GM18520 (cell line): ENCODE data around the gene POC1A.
"Not testable (repeated sequence)": the region's sequence is repeated elsewhere in the genome, so short reads cannot be mapped to it uniquely, and the experiment has no call there.

Experiments used
- ATAC-seq: cut with Tn5 transposase; IDR thresholded peaks from one replicate; pipeline ENCODE4 v1.9.1; 2021; ENCODE audit not compliant: unreplicated experiment

The POC1A gene

DNA sequence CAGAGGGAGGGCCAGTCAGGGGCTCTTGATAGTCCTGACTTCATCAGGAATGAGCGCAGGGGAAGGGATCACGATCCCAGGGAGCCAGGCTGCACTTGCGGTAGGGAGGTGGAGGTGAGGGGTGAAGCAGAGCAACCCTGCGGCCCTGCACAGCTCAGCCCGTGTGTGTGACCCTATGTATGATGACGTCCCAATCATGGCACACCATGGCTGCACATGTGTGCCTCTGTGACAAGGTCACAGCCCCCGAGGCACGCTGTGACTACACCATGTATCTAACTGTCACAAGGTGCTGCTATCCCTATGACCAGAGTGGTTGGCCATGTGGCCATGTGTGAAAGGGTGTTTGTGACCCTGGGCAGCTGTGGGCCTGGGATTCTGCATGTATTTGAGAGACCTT, 30.5 kb upstream of the POC1A start:
- no peak for ATAC-seq

DNA sequence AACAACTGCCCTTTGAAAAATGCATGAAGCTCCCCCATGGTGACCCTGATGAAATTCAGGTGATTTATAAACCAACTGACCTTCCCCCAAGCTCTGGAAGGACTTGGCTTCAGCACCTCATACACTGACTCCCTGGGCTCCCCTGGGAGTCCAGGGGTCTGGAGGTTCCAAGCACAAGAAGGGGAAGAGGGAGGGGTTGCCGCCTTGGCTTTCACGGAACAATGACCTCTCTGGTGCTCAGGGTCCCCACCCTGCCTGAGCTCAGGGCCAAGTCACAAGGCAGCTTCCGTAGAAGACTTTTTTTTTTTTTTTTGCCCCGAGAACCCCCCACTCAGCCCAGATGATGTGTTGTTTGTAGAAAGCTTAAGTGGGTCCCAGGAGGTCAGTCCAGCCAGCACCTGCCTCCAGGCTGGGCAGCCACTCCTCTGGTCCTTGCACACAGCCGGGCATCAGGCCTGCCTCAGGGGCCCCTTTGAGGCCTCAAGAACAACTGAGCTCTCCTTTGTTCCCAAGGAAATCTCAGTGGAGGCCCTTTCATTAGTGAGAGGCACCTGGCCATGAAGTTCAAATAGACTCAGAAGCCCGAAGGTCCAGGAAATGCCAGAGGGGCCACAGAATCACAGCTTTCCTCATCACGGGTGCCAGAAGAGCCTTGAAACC, 29.7 kb upstream of the POC1A start:
- no peak for ATAC-seq

DNA sequence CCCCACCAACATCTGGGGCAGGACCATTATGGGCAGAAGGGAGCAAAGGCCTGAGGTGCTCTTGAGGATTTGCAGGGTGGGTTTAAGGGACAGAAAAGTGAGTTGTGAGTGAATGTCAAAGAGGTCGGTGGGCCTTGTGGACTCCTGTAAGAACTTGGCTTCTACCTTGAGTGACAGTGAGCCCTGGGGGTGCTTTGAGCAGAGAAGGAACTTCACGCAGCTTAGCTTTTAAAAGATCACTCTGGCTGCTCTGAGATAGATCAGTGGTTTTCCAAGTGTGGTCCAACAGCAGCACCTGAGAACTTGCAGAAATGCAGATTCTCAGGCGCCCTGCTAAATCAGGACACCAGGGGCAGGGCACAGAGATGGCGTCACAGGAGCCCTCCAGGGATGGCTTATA, 28.5 kb upstream of the POC1A start:
- no peak for ATAC-seq

DNA sequence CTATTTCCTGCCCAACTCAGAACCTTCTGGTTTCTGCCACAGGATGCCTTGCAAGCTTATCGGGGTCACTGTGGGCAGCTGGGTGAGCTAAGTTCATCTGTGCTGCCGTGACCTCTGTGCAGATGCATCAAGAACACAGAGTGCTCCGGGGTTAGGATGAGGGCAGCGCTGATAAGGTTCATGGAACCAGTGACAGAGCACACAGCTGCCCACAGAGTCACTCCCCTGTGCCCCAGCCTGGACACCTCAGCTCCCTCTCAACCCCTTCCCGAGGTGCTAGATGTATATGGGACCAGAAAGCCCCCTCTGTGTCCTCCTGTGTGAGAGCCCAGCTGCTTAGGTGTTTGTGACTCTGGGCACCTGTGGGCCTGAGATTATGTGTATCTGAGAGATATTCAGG, 28.0 kb upstream of the POC1A start:
- no peak for ATAC-seq

DNA sequence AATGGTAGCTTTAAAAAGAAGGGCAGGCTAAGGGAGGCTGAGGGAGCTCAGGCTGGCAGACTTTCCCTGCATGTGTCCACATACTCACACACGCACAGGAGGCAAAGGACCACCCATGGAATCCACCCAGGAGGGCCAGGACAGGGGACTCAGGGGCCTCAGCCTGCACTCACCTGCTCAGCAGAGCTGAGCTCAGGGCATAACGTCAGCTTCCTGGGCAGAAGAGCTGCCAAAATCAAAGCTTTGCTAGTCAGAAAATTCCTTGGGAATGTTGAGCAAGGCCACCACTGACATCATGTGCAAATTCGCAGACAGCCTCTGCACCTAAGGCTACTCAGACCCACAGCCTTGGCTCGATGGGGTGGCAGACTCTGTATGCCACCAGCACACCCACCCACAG, 27.3 kb upstream of the POC1A start:
- no peak for ATAC-seq

DNA sequence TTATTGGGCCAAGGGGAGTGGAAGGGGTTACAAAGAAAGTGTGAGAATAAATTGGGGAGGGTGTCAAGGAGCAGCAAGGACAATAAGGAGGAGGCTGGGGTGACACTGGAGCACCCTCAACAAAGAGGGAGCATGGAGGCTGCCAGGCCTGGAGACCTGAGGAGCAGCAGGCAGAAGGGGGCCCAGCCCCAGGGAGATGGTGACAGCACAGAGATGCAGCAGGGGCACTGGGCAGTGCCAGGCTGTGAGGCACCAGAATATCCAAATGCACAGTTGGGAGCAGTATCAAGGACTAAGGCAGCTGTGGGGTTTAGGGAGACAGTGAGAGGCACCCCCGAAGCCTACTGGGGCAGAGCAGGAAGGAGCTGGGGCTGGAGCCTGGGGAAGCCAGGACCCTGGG, 24.3 kb upstream of the POC1A start:
- no peak for ATAC-seq

DNA sequence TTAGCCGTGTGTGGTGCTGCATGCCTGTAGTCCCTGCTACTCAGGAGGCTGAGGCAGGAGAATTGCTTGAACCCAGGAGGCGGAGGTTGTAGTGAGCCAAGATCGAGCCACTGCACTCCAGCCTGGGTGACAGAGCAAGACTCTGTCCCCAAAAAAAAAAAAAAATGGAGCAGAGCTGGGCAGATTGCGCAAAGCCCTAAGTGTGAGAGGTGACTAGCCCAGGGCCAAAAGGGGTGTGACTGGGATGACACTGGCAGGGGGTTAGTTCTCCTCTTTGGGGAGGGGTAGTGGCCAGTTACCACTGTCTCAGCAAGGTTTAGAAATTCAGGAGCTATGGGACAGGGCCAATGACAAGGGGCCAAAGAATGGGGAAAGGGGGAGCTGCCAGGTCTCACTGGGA, 23.9 kb upstream of the POC1A start:
- ATAC-seq = not testable (repeated sequence)

DNA sequence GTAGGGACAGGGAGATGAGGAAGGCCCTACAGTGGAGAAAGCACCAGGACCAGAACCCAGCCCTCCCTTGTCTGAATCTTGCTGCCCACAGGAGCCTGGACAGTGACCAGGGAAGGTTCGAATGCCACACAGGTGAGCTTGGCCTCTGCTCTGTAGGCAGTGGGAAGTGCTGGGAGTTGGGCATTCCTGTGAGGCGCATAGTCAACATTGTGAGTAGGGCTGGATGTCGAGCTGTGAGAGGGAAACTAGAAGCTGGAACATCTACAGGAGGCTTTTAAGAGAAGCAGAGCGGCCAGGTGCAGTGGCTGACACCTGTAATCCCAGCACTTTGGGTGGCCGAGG, 23.4 kb upstream of the POC1A start:
- no peak for ATAC-seq

DNA sequence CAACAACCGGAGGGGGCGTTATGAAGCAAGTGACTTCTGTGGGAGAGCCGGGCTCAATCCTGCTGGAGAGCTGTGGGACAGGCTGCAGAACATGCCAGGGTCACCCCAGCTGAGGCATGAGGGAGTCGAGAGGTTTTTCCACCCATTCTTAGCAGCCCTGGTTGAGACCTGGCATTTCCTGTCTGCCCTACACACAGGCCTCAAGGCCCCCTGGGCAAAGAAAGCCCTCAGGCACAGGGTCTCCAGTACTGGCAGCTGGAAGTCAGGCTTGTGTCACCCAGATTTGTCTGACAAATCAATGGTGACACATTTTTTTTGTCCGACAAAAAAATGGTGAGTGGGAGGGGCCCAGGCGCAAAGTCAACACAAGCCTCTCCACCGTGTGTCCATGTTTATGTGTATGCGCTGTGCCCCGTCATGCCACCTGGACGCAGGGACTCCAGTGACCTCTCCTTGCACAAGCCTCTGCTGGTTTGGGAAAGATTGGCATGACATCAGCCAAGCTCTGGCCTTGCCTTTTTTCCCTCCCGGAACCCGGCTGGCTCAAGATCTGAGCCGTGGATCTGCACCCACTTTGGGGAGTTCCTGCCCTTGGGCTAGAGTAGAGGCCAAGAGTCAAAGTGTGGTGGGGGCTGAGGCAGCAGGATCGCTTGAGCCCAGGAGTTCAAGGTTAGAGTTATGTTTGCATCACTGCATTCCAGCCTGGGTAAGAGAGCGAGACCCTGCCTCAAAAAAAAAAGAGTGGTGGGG, 22.9 kb upstream of the POC1A start:
- ATAC-seq = no peak

DNA sequence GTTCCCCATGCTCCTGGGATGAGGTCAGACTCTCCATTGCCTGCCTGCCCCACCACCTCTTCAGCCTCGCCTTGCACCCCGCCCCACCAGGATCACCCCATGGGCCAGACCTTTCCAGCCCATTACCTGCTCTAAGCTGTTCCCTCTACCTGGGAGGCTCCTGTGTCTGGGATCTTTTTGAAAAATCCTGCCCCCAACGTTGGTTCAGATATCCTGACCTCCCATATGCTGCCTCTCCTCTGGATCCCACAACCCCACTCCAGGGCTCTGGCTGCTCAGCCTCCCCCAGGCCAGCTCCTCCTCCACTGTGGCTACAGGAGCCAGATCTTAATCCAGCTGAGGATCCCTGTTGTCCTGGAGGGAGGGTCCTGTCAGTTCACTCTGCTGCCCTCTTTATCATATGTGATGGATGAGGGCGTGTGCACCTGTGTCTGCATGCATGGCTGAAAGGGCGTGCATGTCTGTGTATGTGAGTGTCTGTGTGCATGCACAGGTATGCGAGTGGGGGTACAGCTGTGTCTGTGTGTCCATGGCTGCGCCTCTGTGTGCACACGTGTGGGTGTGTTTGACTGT, 22.0 kb upstream of the POC1A start:
- no peak for ATAC-seq

DNA sequence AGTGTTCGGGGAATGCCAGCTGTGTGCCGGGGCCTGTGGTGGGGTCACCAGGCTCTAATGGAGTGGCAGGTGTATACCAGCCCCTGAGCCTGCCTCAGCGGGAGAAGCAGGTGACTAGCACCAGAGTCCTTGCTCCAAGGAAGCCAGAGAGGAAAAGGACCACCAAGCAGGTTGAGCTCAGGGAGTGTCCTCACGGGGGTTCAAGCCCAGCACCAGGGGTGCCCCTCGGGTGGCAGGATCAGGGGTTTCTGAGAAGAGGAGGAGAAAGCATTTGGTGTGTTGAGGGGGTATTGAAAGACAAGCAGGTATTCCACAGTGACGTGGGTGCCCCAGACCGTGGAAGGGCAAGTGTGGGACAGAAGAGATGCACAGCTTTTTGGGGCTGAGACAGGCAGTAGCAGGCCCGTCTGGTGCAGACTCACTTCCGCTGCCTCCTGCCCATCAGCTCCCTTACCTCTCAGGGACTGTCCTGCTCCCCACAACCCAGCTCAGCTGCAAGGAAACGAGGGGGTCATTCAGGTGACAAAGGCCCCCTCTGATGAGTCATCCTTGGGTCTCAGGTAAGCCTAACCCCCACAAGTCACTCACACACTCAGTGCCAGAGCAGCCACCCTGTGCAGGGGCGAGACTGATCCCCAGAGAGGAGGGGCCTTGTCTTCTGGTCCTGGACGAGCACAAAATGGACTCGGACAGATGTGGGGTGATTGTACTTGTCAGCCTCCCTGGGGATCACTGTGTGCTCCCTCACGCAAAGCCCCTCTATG, 21.4 kb upstream of the POC1A start:
- no peak for ATAC-seq

DNA sequence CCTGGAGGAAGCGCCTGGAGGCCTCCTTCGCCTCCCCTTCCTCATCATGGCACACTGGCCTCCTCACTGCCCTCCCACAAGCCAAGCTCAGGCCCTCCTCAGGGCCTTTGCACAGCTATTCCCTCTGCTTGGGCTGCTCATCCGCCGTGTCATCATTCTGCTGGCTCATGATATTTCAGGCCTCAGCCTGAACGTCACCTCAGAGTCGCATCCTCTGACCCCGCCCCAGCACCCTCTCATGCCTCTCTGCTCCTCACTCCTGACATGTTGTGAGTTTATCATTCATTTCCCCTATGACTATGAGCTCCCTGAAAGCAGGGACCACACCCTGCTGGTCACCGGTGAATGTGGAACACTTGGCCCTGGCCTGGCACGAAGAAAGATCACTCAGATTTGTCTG, 20.7 kb upstream of the POC1A start:
- ATAC-seq = no peak

DNA sequence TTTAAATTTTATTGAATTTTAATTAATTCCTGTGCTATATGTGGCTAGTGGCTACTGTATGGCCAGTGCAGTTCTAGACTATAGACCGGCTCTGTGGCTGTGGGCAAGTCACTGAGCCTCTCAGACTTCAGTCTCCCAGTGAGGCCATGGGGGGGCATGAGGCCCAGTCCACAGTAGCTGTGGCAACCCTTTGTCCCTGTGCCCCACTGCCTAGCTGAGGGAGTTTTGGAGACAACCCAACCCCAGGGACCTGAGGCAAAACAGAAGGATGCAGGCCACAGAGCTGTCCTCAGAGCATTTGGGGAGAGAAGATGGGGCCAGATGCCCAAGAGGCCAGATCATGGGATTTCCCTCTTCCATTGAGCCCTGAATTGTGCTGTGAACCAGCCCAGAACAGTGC, 18.9 kb upstream of the POC1A start:
- no peak for ATAC-seq

DNA sequence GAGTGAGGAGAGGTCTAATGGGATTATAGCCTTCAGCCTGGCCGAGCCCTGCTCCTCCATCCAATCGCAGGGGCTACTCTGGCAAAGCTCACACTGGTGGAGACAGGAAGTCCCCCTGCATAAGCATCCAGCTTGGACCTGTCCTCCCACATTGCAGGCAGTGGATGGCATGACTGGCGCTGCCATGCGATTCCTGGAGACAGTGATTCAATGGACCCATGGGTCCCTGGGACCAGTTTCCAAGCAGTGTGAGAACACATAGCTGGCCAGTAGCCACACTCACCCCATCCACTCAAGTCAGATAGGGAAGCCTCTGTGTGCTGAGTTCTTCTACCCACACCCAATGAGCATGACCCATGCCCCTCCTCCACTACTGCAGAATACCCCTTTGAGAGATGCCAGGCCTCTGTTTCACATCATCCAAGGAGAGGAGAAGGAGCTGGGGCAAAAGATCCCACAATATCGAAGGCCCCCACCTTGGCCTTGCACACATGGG, 18.1 kb upstream of the POC1A start:
- no peak for ATAC-seq

DNA sequence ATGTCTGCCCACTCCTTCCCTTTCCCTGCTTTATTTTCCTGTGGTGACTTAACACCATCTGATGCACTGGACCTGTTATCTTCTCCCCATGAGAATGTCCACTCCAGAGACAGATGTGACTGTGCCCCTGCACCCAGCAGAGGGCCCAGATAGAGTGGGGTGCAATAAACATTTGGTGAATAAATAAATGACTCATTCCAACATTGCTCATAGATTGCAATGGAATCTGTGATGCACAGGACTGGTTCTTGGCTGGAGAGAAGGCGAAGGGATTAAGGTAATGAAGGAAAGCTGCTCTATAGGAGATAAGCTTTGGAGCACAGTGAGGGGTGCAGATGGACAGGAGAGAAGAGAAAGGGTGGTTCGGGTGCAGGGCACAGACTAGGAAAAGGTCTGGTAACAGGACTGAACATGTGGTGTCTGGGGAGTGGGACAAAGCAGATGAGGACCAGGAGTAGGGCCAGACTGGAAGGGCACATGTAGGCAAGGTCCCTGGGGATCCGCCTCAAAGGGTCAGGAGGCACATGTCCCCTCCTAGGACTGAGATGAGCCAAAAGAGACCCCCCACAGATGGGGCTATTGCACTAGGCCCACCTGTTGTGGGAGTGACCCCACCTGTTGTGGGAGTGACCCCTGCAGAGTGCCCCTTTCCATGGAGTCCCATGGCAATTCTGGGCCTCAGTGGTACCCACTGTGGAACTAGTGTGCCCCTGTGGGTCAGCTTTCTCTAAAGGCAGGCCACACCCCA, 17.5 kb upstream of the POC1A start:
- ATAC-seq = no peak

DNA sequence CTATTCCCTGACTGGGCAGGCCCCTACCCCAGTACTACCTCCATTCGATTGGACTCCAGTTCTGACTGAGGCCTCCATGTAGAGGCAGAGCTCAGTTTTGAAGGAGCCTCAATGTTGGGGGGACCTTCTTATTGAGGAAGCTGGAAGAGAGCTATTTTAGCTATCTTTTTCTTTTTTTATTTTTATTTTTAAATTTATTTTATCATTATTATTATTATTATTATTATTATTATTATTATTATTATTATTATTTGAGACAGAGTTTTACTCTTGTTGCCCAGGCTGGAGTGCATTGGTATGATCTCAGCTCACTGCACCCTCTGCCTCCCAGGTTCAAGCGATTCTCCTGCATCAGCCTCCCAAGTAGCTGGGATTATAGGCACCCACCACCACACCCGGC, 16.0 kb upstream of the POC1A start:
- not testable (repeated sequence) for ATAC-seq

DNA sequence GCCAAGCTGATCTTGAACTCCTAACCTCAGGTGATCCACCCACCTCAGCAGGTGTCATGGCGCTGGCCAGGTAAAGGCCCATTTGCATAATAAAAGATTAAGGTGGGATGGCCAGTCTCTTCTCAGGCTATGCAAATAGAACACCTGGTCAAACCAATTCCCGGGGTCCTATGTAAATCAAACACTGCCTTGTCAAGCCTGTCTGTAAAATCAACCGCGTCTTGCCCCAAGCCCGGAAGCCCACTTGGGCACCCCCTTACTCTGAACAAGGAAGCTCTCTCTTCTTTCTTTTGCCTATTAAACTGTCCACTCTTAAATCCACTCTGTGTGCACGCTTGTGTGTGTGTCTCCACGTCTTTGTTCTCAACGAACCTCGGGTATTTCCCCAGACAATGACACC, 13.0 kb upstream of the POC1A start:
- ATAC-seq = no peak

DNA sequence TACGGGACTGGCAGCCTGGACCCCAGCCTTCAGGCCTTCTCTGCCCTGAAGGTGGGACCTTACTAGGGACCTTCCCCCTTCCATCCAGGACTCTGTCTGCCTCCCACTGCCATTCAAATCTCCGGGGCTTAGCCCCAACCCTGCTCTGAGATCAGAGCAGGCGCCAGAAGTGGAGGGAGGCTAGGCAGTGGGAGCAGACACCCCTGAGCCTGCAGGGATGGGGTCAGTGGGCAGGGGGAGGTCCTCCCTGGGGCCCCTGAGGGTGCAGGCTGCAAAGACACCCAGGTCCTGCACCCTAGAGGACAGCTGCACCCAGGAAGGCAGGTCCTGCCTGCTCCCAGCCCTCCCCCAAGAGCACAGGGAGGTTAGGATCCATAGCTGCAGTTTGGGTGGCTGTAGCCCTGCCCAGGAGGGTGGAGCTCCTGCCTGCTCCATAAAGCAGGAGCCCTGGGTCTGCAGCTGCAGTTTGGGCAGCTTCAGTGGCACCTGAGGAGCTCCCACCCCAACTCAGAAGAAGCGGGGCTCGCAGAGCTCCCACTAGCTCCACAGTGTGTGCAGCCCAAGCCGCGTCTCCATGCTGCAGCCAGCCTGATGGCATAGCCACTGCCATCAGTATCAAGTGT, 8.1 kb upstream of the POC1A start:
- no peak for ATAC-seq

DNA sequence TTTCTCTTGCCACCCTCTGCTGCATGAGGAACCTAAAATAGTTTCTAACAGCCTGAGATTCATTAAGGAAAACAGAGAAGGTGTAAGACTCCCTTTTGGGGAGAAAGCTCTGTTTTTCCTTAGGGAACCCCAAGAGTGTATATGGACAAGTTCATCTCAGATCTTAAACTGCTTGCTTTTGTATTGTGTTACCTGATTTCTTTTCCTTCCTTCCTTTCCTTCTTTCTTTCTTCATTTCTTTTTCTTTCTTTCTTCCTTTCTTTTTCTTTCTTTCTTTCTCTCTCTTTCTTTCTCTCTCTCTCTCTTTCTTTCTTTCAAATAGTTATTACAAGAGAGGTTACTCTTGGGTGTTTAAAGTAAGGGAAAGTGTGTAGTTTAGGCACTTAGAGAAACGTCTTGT, 5.3 kb upstream of the POC1A start:
- ATAC-seq = no peak

DNA sequence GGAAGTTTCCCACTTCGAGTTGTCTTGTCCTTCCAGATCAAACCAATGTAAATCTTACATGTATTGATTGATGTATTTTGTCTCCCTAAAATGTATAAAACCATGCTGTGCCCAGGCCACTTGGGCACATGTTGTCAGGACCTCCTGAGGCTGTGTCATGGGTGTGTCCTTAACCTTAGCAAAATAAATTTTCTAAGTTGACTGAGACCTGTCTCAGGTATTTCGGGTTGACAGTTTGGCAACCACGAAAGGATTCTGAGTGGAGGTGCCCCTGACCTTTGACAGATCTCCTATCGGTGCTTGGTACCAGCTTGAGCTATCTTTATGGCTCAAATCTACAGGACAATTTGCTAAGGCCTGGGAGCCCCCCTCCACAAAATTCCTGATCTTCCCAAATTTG, 1.7 kb upstream of the POC1A start:
- no peak for ATAC-seq
